HuH-7 (cell line): ENCODE results near the gene PITPNC1.
"Not testable (repeated sequence)": the region's sequence is repeated elsewhere in the genome, so short reads cannot be mapped to it uniquely, and the experiment has no call there.

Experiments
- DNase-seq: peaks from one replicate; pipeline ENCODE4 v3.0.0; 2011; ENCODE audit warnings: low spot score

The PITPNC1 gene

DNA sequence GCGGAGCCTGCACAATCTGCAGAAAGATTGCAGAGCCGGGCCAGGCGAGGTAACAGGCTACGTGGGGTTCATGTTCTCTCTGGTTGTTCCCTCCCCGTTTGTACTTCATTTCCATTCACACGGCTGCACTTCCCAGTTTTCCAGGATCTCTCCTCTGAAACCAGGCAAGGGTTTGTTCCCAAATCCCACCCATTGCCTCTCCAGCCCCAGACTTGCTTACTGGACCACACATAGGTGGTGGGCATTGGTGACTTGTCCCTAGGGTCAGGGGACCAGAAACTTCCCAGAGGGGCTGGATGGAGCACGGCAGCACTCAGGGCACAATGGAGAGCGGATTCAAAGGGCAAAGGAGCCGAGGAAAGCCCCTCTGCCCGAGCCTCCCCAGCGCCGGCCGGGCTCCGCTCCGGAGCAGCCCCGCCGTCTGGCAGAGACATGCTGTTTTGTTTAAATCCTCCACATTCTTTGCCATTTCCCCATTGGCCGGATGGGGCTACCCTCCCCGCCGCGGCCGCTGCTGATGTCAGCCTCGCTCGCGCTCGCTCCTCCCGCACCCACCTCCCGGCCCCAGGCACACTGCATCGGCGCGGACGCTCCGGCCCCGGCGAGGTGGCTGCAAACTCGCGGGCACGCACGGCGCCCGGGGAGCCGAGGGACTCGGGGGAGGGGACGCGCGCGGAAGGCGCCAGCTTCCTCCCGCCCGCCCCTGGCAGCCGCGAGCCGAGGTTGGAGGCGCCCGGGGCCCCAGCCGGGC lies at the start of gene PITPNC1:
Gene PITPNC1 (plus strand): TSS at position 545 of the 751 bp plus-strand sequence.
- peak; percentile 86 for DNase-seq

DNA sequence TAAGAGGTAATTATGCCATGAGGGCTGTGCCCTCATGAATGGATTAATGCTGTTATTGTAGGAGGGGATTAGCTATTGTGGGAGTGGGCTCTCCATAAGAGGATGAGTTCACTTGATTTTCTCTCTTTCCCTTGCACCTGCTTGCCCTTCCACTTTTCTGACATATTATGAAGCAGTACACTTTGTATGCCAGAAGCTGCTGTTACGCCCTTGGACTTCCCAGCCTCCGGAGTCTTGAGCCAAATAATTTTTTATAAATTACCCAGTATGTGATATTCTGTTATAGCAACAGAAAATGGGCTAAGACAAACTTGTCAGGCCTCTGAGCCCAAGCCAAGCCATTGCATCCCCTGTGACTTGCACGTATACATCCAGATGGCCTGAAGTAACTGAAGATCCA lies 49.1 kb upstream of the PITPNC1 start:
- no peak for DNase-seq

DNA sequence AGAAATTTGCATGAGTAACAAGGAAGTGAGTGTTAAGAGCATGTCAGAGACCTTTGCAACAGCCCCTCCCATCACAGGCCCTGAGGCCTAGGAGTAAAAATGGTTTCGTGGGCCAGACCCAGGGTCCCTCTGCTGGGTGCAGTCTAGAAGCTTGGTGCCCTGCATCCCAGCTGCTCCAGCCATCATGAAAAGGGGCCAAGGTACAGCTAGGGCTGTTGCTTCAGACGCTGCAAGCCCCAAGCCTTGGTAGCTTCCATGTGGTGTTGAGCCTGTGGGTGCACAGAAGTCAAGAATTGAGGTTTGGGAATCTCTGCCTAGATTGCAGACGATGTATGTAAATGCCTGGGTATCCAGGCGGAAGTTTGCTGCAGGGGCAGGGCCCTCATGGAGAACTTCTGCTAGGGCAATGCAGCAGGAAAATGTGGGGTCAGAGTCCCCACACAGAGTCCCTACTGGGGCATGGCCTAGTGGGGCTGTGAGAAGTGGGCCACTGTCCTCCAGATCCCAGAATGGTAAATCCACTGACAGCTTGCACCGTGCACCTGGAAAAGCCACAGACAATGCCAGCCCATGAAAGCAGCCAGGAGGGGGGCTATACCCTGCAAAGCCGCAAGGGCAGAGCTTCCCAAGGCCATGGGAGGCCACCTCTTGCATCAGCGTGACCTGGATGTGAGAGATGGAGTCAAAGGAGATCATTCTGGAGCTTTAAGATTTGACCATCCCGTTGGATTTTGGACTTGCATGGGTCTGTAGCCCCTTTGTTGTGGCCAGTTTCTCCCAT lies 45.5 kb upstream of the PITPNC1 start:
- DNase-seq: not testable (repeated sequence)

DNA sequence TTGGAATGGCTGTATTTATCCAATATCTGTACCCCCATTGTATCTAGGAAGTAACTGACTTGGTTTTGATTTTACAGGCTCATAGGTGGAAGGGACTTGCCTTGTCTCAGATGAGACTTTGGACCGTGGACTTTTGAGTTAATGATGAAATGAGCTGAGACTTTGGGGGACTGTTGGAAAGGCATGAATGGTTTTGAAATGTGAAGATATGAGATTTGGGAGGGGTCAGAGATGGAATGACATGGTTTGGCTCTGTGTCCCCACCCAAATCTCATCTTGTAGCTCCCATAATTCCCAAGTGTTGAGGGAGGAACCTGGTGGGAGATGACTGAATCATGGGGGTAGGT lies 44.9 kb upstream of the PITPNC1 start:
- DNase-seq: not testable (repeated sequence)

DNA sequence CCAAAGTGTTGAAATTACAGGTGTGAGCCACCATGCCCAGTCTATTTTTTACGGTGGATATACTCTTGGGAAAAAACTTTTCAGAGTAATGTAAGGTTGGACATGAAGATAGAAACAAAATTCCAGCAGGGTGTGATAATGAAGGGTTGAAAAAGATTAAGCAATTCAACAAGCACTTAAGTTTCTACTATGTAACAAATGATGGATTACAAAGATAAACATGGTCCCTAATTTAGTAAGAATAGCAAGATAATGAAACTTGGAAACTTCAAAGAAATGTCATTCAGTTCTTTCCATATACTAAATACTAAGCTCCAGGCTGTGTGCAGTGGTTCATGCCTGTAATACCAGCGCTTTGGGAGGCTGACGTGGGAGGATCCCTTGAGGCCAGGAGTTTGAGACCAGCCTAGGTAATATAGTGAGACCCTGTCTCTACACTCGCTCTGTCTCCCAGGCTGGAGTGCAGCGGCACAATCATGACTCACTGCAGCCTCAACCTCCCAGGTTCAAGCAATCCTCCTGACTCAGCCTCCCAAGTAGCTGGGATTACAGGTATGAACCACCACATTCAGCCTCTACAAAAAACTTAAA lies 41.7 kb upstream of the PITPNC1 start:
- no peak for DNase-seq

DNA sequence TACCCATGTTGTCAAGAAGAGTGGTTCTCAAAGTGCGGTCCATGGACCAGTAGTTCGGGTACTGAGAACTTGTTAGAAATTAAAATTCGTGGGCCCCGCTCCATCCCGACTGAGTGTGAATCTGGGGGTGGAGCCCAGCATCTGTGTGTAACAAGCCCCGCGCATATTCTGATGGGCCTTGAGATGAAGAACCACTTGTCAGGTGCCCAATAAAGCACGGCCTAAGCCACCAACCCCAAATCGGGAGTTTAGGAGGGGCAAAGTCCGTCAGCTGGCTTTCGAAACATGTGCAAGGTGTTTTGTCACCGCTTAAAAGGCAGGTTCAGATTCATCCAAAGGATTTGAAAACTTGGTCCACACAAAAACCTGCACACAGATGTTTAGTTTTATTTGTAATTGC lies 40.2 kb upstream of the PITPNC1 start:
- DNase-seq: no peak

DNA sequence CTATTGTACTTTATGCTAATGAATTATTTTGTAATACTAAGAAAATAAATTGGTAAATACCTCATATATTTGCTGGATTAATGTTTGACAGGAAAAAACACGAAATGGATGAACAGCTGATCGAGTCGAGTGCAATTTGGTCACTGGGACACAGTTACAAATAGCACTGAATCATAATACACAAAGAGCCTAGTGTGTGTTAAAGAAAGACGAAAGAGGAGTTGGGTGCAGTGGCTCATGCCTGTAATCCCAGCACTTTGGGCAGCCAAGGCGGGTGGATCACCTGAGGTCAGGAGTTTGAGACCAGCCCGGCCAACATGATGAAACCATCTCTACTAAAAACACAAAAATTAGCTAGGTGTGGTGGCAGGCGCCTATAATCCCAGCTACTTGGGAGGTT lies 38.7 kb upstream of the PITPNC1 start:
- DNase-seq: not testable (repeated sequence)

DNA sequence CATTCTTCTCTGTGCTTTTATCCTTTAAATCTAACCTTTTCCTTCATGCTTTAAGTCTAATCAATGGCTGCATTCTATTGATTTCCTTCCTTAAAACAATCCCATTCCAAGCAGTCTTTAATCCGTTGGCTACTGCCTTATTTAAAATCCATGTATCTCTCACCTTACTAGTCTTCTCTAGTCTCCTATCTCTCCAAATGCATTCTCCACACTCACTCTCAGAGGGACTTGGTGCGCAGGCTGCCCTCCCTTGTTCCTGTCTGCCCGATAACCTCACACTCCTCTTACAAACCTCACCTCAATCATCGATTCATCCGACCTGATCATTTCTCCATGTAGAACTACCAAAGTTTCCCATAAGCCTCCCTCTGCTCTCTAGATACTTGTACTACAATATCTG lies 33.8 kb upstream of the PITPNC1 start:
- DNase-seq: no peak

DNA sequence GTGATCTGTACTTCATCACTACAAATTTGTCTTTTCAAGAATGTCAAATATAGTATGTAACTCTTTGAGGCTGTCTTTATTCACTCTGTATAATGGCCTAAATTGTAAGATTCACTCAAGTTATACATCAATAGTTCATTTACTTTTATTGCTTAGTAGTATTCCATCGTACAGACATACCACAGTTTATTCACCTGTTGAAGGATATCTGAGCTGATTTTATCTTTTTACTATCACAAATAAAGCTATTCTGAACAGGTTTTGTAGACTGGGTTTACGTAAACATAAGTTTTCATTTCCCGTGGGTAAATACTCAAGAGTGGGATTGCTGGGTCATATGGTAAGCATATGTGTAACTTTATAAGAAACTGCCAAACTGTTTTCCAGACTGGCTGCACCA lies 29.3 kb upstream of the PITPNC1 start:
- DNase-seq: no peak

DNA sequence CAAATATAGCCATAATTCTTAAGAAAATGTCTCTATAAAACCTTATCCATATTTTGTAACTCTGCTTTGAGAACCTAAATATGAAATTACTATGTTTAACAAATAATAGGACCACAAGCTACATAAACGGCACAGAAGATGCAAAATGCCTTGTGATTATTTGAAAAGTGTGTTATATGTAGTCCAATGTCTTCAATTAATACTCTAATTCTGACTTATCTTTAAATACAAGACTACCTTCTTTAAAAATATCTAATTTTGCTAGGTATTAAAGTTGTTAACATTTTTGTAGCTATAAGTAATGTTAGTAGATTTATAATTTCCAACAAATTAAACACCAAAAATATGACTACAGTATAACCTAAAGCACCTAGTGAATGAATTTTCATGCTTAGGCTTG lies 27.7 kb upstream of the PITPNC1 start:
- DNase-seq: no peak

DNA sequence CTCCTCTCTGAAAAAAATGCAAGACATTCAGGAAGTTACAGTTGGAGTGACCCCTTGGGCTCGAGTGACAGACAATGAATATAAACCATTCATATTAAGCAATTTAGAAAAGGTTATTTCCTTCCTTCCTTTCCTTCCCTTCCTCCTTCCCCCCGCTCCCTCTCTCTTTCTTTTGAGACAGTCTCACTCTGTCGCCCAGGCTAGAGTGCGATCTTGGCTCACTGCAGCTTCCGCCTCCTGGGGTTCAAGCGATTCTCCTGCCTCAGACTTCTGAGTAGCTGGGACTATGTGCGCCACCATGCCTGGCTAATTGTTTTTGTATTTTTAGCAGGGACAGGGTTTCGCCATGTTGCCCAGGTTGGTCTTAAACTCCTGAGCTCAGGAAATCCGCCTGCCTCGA lies 23.9 kb upstream of the PITPNC1 start:
- DNase-seq: no peak

DNA sequence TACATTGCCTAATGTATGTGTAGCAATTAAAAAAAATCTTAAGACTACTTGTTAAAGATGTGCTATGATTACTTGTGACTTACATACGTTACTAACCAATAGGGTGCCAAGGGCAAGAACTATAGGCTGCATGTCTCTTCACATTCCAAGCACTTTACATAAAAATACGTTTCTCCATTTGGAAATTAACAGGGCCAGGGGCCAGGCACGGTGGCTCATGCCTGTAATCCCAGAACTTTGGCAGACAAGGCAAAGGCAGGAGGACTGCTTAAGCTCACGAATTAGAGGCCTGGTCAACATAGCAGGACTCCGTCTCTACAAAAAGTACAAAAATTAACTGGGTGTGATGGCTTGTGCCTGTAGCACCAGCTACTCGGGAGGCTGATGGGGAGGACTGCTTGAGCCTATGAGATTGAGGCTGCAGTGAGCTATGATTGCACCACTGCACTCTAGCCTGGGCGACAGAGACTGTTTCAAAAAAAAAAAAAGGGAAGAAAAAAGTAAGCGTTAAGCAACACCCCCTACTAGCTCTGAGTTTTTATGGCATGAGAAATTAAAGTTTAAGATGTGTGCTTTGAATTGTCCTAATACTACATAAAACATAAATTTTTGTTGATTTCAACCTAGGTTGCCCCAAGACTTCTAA lies 23.0 kb upstream of the PITPNC1 start:
- DNase-seq: no peak

DNA sequence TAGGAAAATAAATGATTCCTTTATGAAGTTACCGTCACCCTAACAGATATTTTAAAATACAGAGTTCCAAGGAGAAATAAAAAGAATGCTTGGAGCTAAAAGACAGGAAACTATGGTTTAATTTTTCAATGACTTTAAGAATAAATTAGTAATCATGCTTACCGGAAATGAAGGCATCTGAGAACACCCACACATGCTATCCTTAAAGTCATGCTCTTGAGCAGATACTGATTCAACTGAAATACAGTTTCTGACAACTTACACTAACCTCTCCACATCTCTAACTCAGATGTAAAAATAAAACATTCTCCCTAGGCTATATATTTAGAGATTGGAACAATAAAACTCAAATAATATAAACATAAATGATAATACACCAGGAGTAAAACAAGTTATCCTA lies 18.5 kb upstream of the PITPNC1 start:
- DNase-seq: no peak

DNA sequence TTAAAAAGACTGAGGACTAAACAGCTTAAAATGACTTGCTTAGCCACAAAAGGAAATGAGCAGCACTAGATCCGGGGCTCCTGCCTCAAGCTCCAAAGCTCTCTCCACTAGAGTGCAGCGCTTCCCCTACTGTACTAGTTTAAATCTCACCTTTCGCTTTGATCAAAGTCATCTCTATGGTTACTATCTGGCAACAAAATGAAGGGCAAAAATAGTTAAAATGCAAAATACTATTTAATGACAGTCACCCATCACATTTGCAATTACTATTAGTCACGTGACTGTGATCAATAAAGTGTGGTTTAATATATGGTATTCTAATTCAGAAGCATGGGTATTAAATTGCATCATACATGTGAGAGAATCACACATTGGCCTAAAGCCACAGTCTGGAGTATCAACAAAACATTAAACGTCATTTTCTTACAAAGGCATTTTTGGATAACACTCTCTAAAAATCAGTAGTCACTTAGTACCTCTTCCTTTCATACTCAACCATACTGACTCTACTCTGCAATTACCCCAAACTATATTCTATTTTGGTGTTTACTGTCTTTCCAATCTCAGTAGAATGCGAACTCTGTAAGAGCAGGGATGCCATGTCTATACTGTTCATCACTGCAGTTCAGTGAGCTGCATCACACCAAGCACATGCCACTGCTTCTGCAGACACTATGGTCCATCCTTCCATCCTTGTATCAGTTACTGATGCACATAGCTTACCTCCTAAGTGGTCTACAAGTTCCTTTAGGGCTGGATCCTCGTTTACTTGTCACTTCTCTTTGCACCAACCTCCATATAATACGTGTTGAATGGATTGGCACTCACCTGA lies 16.9 kb upstream of the PITPNC1 start:
- DNase-seq: no peak

DNA sequence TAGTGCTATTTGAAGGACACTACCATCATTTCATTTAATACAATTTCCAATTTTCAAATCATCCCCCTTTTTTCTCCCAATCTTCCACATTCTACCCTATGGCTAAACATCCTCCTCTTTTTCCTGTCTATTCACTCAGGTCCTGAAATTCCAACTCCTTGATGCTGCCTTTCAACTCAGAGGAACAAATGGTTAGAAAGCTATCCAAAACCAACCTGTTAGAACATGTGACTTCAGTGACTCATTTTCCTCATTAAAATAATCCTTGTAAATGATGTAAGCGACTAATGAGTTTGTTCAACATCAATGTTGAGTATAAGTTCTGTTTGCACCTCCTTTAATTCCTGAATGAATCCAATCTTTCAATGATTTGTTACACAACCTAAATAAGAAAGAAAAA lies 16.2 kb upstream of the PITPNC1 start:
- DNase-seq: no peak

DNA sequence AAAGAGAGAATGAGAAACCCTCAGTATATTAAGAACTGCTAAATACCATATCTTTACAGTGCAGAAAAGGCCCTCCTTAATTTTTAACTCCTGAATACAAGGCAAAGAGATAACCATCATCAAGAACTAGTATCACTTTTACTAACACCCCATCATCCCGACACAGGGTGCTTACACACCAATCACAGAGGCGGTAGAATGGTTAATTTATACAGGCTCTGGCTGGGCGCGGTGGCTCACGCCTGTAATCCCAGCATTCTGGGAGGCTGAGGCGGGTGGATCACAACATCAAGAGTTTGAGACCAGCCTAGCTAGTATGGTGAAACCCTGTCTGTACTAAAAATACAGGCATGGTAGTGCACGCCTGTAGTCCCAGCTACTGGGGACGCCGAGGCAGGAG lies 14.9 kb upstream of the PITPNC1 start:
- DNase-seq: no peak

DNA sequence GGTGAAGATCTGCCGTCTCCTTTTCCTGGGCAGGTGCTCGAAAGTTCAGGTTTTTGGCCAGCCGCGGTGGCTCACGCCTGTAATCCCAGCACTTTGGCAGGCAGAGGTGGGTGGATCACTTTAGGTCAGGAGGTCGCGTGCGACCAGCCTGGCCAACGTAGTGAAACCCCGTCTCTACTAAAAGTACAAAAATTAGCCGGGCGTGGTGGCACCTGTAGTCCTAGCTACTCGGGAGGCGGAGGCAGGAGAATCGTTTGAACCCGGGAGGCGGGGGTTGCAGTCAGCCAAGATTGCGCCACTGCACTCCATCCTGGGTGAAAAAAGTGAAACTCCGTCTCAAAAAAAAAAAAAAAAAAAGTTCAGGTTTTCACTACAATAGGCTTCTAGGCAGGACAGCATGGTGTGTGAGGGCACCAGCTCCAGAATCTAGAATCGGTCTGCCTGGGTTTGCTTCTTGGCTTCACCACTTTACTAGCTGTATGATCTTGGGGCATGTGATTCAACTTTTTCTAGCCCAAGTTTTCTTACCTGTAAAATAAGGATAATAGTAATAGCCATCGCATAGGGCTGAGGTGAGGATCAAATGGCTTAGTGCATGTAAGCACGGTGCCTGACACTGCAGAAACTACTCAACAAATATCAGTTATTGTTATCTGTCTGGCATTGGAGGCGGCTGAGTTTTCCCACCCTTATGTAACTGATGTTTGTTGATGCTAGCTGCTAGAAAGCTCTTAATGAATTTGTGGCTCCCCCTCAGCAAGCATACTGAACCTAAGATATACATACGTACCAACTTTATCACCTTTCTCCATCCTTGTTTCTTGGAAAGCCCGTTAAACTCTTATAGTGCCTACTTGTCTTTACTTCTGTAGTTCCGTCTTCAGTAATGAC lies 12.0 kb upstream of the PITPNC1 start:
- DNase-seq: no peak

DNA sequence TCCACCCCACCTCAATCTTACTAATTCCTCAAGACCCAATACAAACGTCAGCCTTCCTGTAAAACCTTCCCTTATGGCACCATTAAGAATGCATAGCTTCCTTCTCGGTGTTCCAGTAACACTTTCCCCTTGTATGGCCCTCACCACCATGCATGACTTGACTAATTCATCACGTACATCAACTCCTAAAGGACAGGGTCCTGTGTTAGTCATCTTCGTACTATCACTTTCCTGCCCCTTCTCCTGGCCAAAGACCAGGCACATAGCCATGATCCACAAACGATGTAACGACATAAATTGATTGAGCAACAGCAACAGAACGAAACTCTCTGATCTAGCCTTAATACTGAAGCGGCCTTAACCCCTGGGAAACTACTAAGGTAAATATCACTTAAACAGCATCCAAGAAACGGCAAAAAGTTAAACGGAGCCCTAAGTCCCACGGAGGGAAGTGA lies 11.3 kb upstream of the PITPNC1 start:
- no peak for DNase-seq

DNA sequence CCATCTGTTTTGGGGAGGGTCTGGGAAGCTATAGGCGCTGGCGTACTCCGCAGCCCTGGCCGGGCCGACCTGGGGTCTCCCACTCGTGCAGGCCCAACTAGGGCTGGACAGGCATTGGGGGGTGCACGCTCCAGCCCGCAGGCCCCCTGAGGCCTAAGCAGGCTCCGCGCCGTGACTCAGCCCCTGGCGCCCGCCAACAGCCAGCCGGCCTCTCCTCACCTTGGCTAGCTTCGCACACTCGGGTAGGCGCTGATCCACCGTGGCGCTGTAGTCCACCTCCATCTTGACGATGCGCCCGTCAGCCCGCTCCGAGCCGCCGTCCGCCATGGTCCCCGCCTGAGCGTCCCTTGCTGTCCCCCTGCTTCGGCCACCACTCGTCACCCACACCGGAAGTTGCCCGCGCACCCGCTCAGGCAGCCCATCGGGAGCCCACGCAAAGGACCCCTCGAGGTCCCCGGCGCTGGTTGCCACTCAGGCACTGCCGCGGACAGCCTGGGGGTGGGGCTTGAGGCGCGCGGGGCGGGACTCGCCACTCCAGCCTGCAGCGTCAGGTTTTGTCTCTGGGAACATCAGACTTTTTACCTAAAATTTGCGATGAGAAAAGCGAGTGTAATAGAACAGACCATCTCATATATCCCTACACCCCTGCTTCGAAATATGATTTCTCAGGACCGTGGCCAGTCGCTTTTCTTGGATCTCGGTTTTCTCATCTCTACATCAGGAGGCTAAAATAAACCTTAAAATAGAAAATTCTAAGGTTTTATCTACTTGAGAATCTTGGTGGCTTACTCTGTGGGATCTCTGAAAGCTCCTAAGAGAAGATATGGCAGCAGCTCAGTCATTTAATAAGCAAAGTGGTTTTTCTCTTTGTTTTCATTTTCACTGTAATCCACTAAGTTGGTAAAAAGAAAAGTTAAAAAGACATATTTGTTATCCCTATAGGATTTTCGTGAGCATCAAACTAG lies 10.6 kb upstream of the PITPNC1 start, which contains the start of gene PSMD12:
Gene PSMD12 (minus strand): TSS at position 385 of the 965 bp plus-strand sequence. CDS start 58 bp downstream, at position 327.
- peak; percentile 95 for DNase-seq
